HG03097 (cell line): ENCODE measurements around the gene HECTD3.

ENCODE experiments used
- ATAC-seq: cut with Tn5 transposase; IDR thresholded peaks from one replicate; pipeline ENCODE4 v1.9.1; 2021; ENCODE audit not compliant: unreplicated experiment, low FRiP score

HECTD3 gene

DNA sequence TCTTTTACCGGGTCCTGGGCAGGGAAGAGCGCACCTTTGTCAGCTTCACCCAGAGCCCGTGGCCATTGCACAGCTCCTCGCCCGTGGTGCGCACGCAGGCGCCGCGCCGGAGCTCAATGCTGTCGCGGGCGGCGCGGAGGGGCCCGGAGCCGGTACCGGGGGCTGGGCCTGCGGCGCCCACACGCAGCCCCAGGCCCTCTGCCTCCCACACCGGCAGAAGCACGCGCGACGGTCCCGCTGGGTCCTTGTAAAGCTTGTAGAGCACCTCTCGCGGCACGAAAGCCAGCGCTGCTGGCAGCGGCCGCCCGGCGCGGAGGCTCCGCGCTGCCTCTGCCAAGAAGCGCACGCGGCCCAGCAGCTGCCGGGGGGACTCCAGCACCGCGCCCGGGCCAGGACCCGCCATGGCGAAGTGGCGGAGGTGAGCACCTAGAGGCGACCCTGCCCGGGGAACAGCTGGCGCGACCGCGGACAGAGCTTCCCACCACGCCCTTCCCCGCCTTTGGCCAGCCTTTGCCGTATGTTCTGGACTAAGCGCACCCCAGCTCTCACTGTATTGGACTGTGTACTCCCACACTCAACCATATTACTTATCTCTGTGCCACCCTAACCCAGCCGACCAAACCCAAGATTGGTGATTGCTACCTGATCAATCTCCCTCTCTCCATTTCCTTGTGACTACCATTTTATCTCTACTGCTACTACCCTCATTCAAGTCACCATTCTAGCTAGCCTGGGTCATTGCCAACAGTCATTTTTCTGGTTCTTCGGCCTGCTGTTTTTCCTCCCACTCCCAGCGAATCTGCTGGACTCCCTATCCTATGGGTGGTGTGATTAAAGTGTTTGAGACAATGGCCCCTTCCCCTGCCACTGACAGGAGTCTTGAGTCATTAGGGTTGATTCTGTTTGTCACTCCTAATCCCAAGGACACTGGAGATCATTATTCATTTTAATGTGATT lies at the start of gene HECTD3:
Gene HECTD3 (minus strand): TSS at position 470 of the 957 bp plus-strand sequence. CDS start 67 bp downstream, at position 403.
- ATAC-seq, result peak; percentile 55

- no peak for ATAC-seq
These were observed 48.7 kb upstream of the HECTD3 start for GRCh38 chr1:45059829-45060228.

DNA sequence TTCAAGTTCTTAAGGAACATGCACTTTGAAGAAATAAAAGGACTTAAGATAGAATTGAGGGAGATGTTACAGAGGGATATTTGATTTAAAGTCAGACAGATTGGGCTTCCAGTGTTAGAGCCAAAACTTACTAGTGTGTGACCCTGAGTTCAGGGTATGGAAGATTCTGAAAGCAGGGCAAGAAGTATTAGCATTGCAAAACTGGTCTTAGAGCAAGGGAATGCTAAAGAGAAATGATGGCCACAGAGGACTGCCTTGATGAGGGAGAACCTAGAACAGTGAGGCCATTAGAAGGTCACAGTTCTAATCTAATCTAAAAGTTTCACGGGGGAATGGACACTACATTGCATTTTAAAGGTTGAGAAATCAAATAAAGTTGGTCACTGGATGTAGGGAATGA lies 46.4 kb upstream of the HECTD3 start:
- ATAC-seq, result no peak

GRCh38 chr1:45051005-45051772 lies 40.1 kb upstream of the HECTD3 start:
- no peak for ATAC-seq

DNA sequence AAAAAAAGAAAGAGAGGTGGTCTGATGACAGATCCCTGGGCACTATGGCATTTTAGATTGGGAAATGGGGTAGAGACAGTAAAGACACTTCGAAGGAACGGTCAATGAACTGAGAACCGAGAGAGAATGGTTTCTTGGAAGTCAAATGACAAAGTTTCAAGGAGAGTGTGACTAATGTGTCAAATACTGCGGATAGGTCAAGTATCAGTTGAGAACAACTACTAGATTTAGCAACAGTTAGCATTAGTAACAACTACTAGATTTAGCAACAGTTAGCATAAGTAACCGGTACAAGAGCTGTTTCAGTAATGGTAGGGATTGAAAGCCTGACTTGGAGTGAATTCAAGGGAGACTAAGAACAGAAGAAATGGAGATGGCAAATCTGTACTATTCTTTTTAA lies 35.9 kb upstream of the HECTD3 start:
- ATAC-seq, result no peak

DNA sequence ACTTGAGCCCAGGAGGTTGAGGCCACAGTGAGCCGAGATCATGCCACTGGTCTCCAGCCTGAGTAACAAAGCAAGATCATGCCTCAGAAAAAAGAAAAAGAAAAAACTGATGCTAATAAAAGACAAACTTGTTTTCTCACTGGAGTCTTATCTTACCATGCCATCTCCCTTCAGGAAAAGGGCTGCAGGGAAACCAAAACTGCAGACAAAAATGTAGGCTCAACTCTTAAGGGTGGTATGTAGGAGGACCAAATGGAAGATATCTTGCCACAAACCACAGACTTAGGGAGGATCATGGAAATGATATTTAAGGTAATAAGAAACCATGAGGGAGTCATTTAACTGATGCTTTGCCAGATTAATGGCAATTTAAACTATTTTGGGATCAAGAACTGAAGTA lies 33.8 kb upstream of the HECTD3 start:
- ATAC-seq, result no peak

DNA sequence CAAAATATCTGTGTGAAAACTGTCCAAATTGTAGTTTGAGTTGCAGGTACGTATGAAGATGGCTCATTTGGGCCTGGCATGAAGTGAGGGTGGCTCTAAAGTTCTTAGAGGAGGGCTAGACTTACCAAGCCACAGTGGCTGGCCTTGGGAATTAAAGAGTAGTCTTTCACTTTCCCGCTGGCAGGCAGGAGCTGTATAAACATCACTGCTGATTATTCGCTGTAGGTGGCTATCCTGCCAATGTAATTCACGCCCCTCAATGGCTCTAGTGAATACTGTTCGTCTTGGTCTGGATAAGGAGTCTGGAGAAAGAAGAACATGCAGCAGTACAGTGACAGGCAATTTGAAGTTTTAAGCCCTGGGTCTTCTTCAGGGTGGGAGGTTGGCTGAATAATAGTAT lies 32.0 kb upstream of the HECTD3 start:
- no peak for ATAC-seq

- no peak for ATAC-seq
These were observed 29.2 kb upstream of the HECTD3 start for GRCh38 chr1:45040297-45040696.

- ATAC-seq, result no peak
These were observed 27.7 kb upstream of the HECTD3 start for GRCh38 chr1:45038661-45039364.

- ATAC-seq, result no peak
These were observed 27.1 kb upstream of the HECTD3 start for GRCh38 chr1:45038240-45038639.

- no peak for ATAC-seq
These were observed 26.3 kb upstream of the HECTD3 start for GRCh38 chr1:45037456-45037855.

DNA sequence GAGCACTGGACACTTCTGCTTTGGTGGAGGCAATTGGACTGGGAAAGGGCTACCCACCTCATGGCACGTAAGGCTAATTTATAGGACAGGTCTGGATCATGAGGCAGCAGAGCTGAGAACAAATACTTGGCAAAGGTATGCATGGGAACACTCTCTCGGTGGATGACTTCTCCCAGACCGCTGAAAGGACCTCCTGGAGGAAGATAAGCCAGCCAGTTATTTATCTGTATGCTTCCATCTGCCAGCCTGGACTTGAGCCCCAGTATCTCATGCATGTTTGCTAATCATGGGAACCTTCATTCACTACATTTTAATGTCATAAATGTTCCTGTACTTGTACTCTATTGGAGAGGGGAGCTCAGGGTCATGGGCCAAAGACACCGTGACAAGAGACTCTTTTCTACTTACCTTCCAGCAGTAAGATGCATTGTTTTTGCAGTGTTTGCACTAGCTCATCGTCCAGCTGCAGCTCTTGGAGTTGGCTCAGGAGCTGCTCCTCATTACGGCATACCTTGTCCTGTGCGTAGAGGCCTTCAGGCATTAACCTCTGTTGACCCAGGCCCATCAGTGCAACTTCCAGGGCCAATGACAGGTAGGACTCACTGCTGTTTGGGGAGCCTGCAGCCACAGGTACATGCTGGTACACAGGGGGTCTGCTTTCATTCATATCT lies 24.6 kb upstream of the HECTD3 start:
- no peak for ATAC-seq

- ATAC-seq, result peak; percentile 67
These were observed 22.2 kb upstream of the HECTD3 start for GRCh38 chr1:45033356-45033755.

DNA sequence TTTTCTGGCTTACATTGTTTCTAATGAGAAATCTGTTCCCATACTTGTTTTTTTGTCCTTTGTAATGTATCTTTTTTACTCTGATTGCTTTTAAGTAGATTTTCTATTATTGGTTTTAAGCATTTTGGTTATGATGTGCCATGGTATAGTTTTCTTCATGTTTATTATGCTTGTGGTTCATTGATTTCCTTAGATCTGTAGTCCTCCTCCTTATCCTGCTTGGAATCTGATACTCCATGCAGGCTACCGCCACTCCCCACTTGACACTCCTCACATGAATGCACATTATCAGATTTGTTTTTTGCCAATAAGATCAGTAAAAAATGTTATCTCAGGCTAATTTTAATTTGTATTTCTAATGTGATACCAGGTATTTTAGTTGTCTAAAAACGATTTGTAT lies 21.7 kb upstream of the HECTD3 start:
- ATAC-seq, result no peak

DNA sequence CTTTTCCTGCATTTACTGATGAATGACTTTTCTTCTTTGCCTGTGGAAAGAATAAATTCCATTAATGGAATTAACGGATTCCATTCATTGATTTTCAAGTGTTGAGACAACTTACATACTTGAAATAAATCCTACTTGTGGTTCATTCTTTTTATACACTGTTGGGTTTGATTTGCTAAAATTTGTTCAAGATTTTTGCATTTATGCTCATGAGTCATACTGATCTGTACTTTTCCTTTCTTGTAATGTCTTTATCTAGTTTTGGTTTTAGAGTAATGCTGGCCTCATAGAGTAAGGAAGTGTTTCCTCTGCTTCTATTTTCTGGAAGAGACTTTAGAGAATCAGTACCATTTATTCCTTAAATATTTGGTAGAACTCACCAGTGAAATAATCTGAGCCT lies 15.3 kb upstream of the HECTD3 start:
- no peak for ATAC-seq

- no peak for ATAC-seq
These were observed 12.5 kb upstream of the HECTD3 start for GRCh38 chr1:45023663-45024062.

DNA sequence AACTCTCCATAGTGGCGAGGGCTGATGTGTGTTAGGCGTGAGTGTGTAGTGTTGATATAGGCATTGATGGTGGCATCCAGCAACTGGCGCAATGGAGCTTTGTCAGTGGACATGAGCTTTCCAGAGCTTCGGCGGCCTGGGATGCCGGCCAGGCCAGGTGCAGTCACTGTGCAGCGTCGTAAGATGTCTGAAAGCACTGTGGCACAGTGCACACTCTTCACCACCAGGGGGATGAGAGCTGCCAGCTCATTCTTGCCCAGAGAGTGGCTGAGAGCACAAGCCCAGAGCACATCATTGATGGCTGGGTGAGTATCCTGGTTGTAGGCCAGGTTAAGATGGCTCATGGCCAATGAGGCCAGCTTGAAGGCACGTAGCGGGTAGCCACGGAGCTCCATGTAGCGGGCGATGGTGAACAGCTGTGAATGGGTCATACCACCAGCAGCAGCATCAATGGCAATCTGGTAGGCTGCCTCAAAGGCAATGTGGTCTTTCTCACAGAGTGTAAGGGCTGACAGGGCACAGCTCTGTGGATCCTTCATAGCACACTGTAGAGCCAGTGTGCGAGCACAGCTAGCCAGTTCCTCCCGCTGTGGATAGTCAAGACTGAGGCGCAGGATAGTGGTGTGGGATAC lies 7.6 kb upstream of the HECTD3 start:
- peak; percentile 55 for ATAC-seq

GRCh38 chr1:45016767-45017166 lies 5.6 kb upstream of the HECTD3 start:
- ATAC-seq, result no peak

DNA sequence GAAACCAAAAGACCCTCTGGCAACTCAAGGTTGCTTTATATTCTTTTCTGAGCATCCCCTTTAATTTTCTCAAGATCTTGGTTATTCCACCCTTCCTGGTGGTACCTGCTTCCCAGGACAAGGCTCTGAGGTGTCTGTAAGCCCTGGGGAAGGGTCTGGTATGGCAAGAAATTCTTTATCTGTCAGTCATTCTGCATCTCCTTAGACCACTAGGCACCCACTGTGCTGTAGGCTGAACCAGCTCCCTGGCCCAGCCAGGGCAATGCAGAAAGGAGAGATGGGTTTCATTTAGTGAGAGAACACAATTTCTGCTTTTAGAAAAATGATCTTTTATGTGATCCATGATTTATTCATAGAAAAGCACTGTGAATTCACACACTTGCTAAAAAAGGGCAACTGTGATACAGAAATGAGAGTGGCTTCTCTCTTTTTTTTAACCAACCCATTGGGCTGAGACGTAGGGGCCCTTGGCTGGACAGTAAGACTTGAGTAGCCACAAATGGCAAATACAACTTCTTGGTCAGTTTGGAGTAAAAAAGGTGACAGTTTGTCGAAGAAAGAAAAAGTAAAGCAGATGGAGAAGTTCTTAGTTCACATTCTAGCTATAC lies 5.1 kb upstream of the HECTD3 start:
- ATAC-seq, result no peak

GRCh38 chr1:45015683-45016082 lies 4.6 kb upstream of the HECTD3 start:
- no peak for ATAC-seq
